HepG2 (cell line): ENCODE results near the gene CERS1. TPM values are rescaled to one million over a fixed set of nuclear protein-coding genes. Genes with fewer than 3 reads are reported as not detected.

Experiments
- ATF5 ChIP-seq: sonication (generic); formaldehyde crosslinking; IDR thresholded peaks from 2 replicates; pipeline ENCODE4 v1.4.0; 2020; ENCODE audit warnings: mild to moderate bottlenecking, low read depth, missing genetic modification reagents
- BORCS8-MEF2B ChIP-seq: sonication (generic); formaldehyde crosslinking; IDR thresholded peaks from 2 replicates; pipeline ENCODE4 v1.8.0; 2022; ENCODE audit warnings: mild to moderate bottlenecking, missing genetic modification reagents
- CC2D1A ChIP-seq: sonication (generic); formaldehyde crosslinking; IDR thresholded peaks from 2 replicates; pipeline ENCODE4 v1.8.1; 2023; ENCODE audit warnings: mild to moderate bottlenecking, missing genetic modification reagents
- CHD2 ChIP-seq: IDR thresholded peaks from 2 replicates; pipeline ENCODE4 v1.6.1; 2011; ENCODE audit warnings: low read depth, low read length, improper control_type of control experiment
- EED ChIP-seq: sonication (generic); formaldehyde crosslinking; IDR thresholded peaks from 2 replicates; pipeline ENCODE4 v1.5.0; 2020; ENCODE audit warnings: mild to moderate bottlenecking, missing genetic modification reagents
- ESRRA ChIP-seq: sonication (generic); formaldehyde crosslinking; IDR thresholded peaks from 2 replicates; pipeline ENCODE4 v1.5.1; 2020; ENCODE audit warnings: mild to moderate bottlenecking, low read depth, missing genetic modification reagents
- GATAD1 ChIP-seq: IDR thresholded peaks from 2 replicates; pipeline ENCODE4 v1.6.1; 2016; ENCODE audit warnings: missing genetic modification reagents, missing compliant biosample characterization
- KAT2B ChIP-seq: fragments of 150-350 bp; IDR thresholded peaks from 2 replicates; pipeline ENCODE4 v1.6.1; 2014; ENCODE audit warnings: low read depth, low read length, borderline replicate concordance
- MBNL3 ChIP-seq: fragments of 250-450 bp; sonication (Bioruptor Pico); conservative IDR thresholded peaks from 2 replicates; pipeline ENCODE4 v1.8.0; 2022; ENCODE audit warnings: mild to moderate bottlenecking, inconsistent platforms
- NFKBIZ ChIP-seq: IDR thresholded peaks from 2 replicates; pipeline ENCODE4 v1.6.1; 2018; ENCODE audit warnings: missing genetic modification reagents, missing compliant biosample characterization
- RARG ChIP-seq: sonication (generic); formaldehyde crosslinking; IDR thresholded peaks from 2 replicates; pipeline ENCODE4 v1.4.0; 2020; ENCODE audit warnings: low read depth, mild to moderate bottlenecking, missing genetic modification reagents
- REXO4 ChIP-seq: sonication (generic); formaldehyde crosslinking; IDR thresholded peaks from 2 replicates; pipeline ENCODE4 v1.8.0; 2022; ENCODE audit warnings: missing genetic modification reagents, mild to moderate bottlenecking, borderline replicate concordance
- RNF219 ChIP-seq: sonication (generic); formaldehyde crosslinking; IDR thresholded peaks from 2 replicates; pipeline ENCODE4 v1.5.0; 2020; ENCODE audit warnings: mild to moderate bottlenecking, missing genetic modification reagents
- TSC22D2 ChIP-seq: sonication (generic); formaldehyde crosslinking; IDR thresholded peaks from 2 replicates; pipeline ENCODE4 v1.5.1; 2020; ENCODE audit warnings: missing genetic modification reagents, mild to moderate bottlenecking, borderline replicate concordance
- WIZ ChIP-seq: sonication (generic); formaldehyde crosslinking; IDR thresholded peaks from 2 replicates; pipeline ENCODE4 v1.5.1; 2020; ENCODE audit warnings: mild to moderate bottlenecking, missing genetic modification reagents
- ZNF256 ChIP-seq: sonication (generic); formaldehyde crosslinking; conservative IDR thresholded peaks from 2 replicates; pipeline ENCODE4 v1.4.0; 2020; ENCODE audit warnings: missing genetic modification reagents
- ZNF484 ChIP-seq: sonication (generic); formaldehyde crosslinking; IDR thresholded peaks from 2 replicates; pipeline ENCODE4 v1.5.1; 2020; ENCODE audit warnings: mild to moderate bottlenecking, low read depth, missing genetic modification reagents, borderline replicate concordance
- ZNF549 ChIP-seq: sonication (generic); formaldehyde crosslinking; IDR thresholded peaks from 2 replicates; pipeline ENCODE4 v1.5.0; 2020; ENCODE audit warnings: missing genetic modification reagents
- ZNF550 ChIP-seq: sonication (generic); formaldehyde crosslinking; IDR thresholded peaks from 2 replicates; pipeline ENCODE4 v1.4.0; 2020; ENCODE audit warnings: mild to moderate bottlenecking, missing genetic modification reagents, borderline replicate concordance
- ZNF563 ChIP-seq: sonication (generic); formaldehyde crosslinking; IDR thresholded peaks from 2 replicates; pipeline ENCODE4 v1.8.0; 2022; ENCODE audit warnings: mild to moderate bottlenecking, moderate library complexity, missing genetic modification reagents
- ZNF605 ChIP-seq: sonication (generic); formaldehyde crosslinking; IDR thresholded peaks from 2 replicates; pipeline ENCODE4 v1.8.0; 2022; ENCODE audit warnings: mild to moderate bottlenecking, missing genetic modification reagents
- ZNF614 ChIP-seq: IDR thresholded peaks from 2 replicates; pipeline ENCODE4 v1.6.1; 2018; ENCODE audit warnings: missing biosample characterization, missing genetic modification reagents, inconsistent platforms, borderline replicate concordance
- ZNF83 ChIP-seq: sonication (generic); formaldehyde crosslinking; IDR thresholded peaks from 2 replicates; pipeline ENCODE4 v1.4.0; 2020; ENCODE audit warnings: missing genetic modification reagents, mild to moderate bottlenecking, borderline replicate concordance
- polyA plus RNA-seq, 8 experiments: library from polyadenylated mRNA; depleted of rRNA in 3 of 8; stranded (reverse) in 7 of 8; unstranded in 1 of 8; fragments of >200 nt; fragmentation: Illumina TruSeq in 4 of 8; extraction: Trizol in 4 of 8; gene quantifications; 2 replicates each; pipeline versions ENCODE4 v1.2.1 to v1.2.3, GENCODE V29; 2011 to 2016; ENCODE audit warnings: low read depth in 4 of 8, missing spikeins in 1 of 8, mixed read lengths in 1 of 8; ENCODE audit not compliant: insufficient read depth in 1 of 8
- total RNA-seq, 5 experiments: library from RNA; depleted of rRNA; stranded (reverse); fragments of >200 nt; fragmentation: Illumina TruSeq; extraction: Trizol; gene quantifications; 2 replicates each; pipeline ENCODE4 v1.2.3, GENCODE V29; 2016; ENCODE audit warnings: low read depth in 1 of 5
- TF ChIP-seq, protein P1 (sequence below): sonication (generic); formaldehyde crosslinking; conservative IDR thresholded peaks from 2 replicates; pipeline ENCODE4 v1.4.0; 2020; ENCODE audit warnings: missing genetic modification reagents
- TF ChIP-seq, protein P2 (sequence below): IDR thresholded peaks from 2 replicates; pipeline ENCODE4 v1.6.1; 2016; ENCODE audit warnings: low read depth, control low read depth

CERS1 gene
- total and polyA plus RNA-seq, 2 of the 13 experiments (the other 11 are each of a cell fraction or from before 2014, with no cell fraction given): 4.6 to 9.8 TPM

GRCh38 chr19:18919086-18919899, 23.3 kb upstream of the CERS1 start, which contains the start of the genes COPE and DDX49 (continued):
- TF ChIP-seq ATF5 (CRISPR knock-in tag) (no peak), WIZ (CRISPR knock-in tag) (no peak), ZNF256 (CRISPR knock-in tag) (no peak), RARG (no peak), CHD2 (peak; percentile 45; the same call in 1 of the 2 replicates), ZNF484 (no peak), ZNF83 (CRISPR knock-in tag) (no peak), ZNF549 (no peak), RNF219 (CRISPR knock-in tag) (no peak), ZNF563 (peak; percentile 7; the same call in 1 of the 2 replicates), TSC22D2 (no peak), KAT2B (no peak), BORCS8-MEF2B (CRISPR knock-in tag) (no peak; the same call in 1 of the 2 replicates), NFKBIZ (CRISPR knock-in tag) (no peak), ESRRA (no peak), GATAD1 (CRISPR knock-in tag) (peak; percentile 97), CC2D1A (CRISPR knock-in tag) (no peak), MBNL3 (CRISPR knock-in tag) (no peak), REXO4 (CRISPR knock-in tag) (no peak), ZNF614 (CRISPR knock-in tag) (no peak; the same call in 1 of the 2 replicates), ZNF550 (no peak; the same call in 1 of the 2 replicates), ZNF605 (peak; percentile 84), EED (CRISPR knock-in tag) (0 out of 2 replicates have a peak, but pooled peaks have one; percentile 71)
- TF ChIP-seq, protein P1, sequence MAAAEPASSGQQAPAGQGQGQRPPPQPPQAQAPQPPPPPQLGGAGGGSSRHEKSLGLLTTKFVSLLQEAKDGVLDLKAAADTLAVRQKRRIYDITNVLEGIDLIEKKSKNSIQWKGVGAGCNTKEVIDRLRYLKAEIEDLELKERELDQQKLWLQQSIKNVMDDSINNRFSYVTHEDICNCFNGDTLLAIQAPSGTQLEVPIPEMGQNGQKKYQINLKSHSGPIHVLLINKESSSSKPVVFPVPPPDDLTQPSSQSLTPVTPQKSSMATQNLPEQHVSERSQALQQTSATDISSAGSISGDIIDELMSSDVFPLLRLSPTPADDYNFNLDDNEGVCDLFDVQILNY (CRISPR knock-in tag): no peak
- TF ChIP-seq, protein P2, sequence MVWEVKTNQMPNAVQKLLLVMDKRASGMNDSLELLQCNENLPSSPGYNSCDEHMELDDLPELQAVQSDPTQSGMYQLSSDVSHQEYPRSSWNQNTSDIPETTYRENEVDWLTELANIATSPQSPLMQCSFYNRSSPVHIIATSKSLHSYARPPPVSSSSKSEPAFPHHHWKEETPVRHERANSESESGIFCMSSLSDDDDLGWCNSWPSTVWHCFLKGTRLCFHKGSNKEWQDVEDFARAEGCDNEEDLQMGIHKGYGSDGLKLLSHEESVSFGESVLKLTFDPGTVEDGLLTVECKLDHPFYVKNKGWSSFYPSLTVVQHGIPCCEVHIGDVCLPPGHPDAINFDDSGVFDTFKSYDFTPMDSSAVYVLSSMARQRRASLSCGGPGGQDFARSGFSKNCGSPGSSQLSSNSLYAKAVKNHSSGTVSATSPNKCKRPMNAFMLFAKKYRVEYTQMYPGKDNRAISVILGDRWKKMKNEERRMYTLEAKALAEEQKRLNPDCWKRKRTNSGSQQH (CRISPR knock-in tag): peak; percentile 51; the same call in 1 of the 2 replicates
